Endodermal cell (in vitro differentiated cells): ENCODE results near the gene GJC1. TPM values are rescaled to one million over a fixed set of nuclear protein-coding genes. Genes with fewer than 3 reads are reported as not detected.
"Not testable (repeated sequence)": the region's sequence is repeated elsewhere in the genome, so short reads cannot be mapped to it uniquely, and the experiment has no call there.

ENCODE experiments used
- DNase-seq: peaks from one replicate; pipeline ENCODE4 v3.0.0-alpha.2; 2017
- H3K27ac ChIP-seq: 2 replicates; pipeline ENCODE4 v1.5.1; 2013; ENCODE audit warnings: mild to moderate bottlenecking, low read depth, low read length, moderate library complexity
- H3K27me3 ChIP-seq: 2 replicates; pipeline ENCODE4 v1.6.1; 2013; ENCODE audit warnings: mild to moderate bottlenecking, low read length, moderate library complexity; ENCODE audit not compliant: insufficient read depth, control insufficient read depth, poor library complexity, severe bottlenecking
- H3K36me3 ChIP-seq: 2 replicates; pipeline ENCODE4 v1.7.0; 2013; ENCODE audit warnings: mild to moderate bottlenecking, low read length, moderate library complexity; ENCODE audit not compliant: control insufficient read depth, insufficient read depth
- H3K4me1 ChIP-seq: one replicate; pipeline ENCODE4 v1.7.0; 2013; ENCODE audit warnings: low read length; ENCODE audit not compliant: control insufficient read depth, insufficient read depth
- H3K4me3 ChIP-seq: 2 replicates; pipeline ENCODE4 v1.5.1; 2013; ENCODE audit warnings: mild to moderate bottlenecking, low read length, moderate library complexity
- H3K9ac ChIP-seq: 2 replicates; pipeline ENCODE4 v1.6.1; 2013; ENCODE audit warnings: mild to moderate bottlenecking, low read length, moderate library complexity; ENCODE audit not compliant: poor library complexity, severe bottlenecking; ENCODE audit errors: extremely low read depth
- H3K9me3 ChIP-seq: 2 replicates; pipeline ENCODE4 v1.6.1; 2013; ENCODE audit warnings: mild to moderate bottlenecking, low read length, moderate library complexity; ENCODE audit not compliant: control insufficient read depth
- H3K27ac Mint-ChIP-seq: 2 replicates; pipeline ENCODE4 v1.8.0; 2020; ENCODE audit warnings: mixed read lengths
- H3K27me3 Mint-ChIP-seq: 2 replicates; pipeline ENCODE4 v1.8.0; 2021; ENCODE audit warnings: mild to moderate bottlenecking, mixed read lengths; ENCODE audit not compliant: insufficient read depth
- H3K36me3 Mint-ChIP-seq: 2 replicates; pipeline ENCODE4 v1.8.0; 2020; ENCODE audit warnings: low read depth, mixed read lengths
- H3K4me1 Mint-ChIP-seq: 2 replicates; pipeline ENCODE4 v1.8.0; 2020; ENCODE audit warnings: mixed read lengths
- H3K4me3 Mint-ChIP-seq: 2 replicates; pipeline ENCODE4 v1.8.0; 2020; ENCODE audit warnings: mild to moderate bottlenecking, moderate library complexity, mixed read lengths
- H3K9me3 Mint-ChIP-seq: 2 replicates; pipeline ENCODE4 v1.8.0; 2020; ENCODE audit warnings: mild to moderate bottlenecking, mixed read lengths
- WGBS, 2 experiments: methylation state at CpG; one replicate each; pipeline versions ENCODE4 v1.1.5 to v1.1.7; 2013; ENCODE audit warnings: missing lambda C conversion rate in 2 of 2, mixed read lengths in 1 of 2; ENCODE audit not compliant: insufficient coverage in 1 of 2, insufficient read length in 1 of 2; 5-methylcytosine and 5-hydroxymethylcytosine counted together
- total RNA-seq, 2 donors: library from RNA; stranded (reverse); fragmentation: NEBNext Ultra II Directional in 1 of 2; extraction: Animal tissue kit (Norgen Biotek cat#: 25700) in 1 of 2; gene quantifications; 2 replicates in 1 of 2; 3 replicates in 1 of 2; pipeline ENCODE4 v1.2.1, GENCODE V29; 2021
- TF ChIP-seq, protein P1 (sequence below): fragments of 200-600 bp; sonication (generic); conservative IDR thresholded peaks from 2 replicates; pipeline ENCODE4 v1.5.0; 2021; ENCODE audit warnings: antibody characterized with exemption, mild to moderate bottlenecking

The GJC1 gene
- total RNA-seq, 2 donors from 2014 or later: 81.9 to 108 TPM

DNA sequence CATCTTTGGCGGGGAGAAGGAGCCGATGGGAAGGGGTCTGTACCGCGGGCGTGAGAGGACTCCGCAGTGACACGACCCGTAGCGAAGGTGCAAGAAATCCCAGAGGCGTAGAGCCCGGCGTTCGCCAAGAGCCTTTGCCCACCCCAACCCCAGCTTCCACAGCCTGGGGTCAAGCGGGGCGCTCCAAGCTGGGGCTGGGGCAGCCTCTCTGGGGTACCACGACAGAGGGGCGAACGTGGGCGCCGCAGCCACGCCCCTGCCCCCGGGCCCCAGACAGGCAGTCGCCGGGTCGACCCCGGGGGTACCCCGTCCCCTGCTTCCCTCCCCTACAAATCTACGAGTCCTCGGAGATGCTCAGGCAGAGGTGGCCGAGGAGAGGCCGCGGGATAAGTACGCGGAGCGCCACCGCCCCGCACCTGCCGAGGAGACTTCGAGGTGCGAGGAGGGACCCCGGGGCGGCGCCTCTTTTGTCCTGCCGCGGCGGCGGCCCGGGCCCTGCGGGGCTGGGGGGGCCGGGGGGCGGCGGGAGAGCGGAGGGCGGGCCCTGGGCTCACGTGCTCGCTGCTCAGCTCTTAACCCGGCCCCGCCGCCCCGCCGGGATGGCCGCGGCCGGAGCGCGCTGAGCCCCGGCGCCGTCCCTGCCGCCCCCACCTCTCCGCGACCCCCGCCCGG, 71.5 kb downstream of the GJC1 start, which contains the start of gene ADAM11:
Gene ADAM11 (plus strand): TSS at position 575 of the 672 bp plus-strand sequence. CDS start 212 bp downstream, outside the sequence.
- peak within 1 kb of the TSS; percentile 58 for H3K4me3 ChIP-seq
- H3K9me3 ChIP-seq: no peaks in the 10 kb centered on the region
- no peak within 1 kb of the TSS for H3K27ac ChIP-seq
- TF ChIP-seq, protein P1, sequence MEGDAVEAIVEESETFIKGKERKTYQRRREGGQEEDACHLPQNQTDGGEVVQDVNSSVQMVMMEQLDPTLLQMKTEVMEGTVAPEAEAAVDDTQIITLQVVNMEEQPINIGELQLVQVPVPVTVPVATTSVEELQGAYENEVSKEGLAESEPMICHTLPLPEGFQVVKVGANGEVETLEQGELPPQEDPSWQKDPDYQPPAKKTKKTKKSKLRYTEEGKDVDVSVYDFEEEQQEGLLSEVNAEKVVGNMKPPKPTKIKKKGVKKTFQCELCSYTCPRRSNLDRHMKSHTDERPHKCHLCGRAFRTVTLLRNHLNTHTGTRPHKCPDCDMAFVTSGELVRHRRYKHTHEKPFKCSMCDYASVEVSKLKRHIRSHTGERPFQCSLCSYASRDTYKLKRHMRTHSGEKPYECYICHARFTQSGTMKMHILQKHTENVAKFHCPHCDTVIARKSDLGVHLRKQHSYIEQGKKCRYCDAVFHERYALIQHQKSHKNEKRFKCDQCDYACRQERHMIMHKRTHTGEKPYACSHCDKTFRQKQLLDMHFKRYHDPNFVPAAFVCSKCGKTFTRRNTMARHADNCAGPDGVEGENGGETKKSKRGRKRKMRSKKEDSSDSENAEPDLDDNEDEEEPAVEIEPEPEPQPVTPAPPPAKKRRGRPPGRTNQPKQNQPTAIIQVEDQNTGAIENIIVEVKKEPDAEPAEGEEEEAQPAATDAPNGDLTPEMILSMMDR: no peak
- H3K9ac ChIP-seq: no peak within 1 kb of the TSS
- H3K27me3 ChIP-seq: peaks cover 38% of the 10 kb centered on the region
- H3K4me1 ChIP-seq: peaks cover 4% of the 10 kb centered on the region
- Mint-ChIP-seq H3K27me3 (peaks cover 70% of the 10 kb centered on the region), H3K27ac (no peak within 1 kb of the TSS), H3K36me3 (no peaks in the 10 kb centered on the region), H3K4me1 (no peaks in the 10 kb centered on the region), H3K4me3 (peak within 1 kb of the TSS; percentile 34), H3K9me3 (no peaks in the 10 kb centered on the region)
- WGBS, 2 experiments: 0 to 4% methylated on average over 1 to 70 of the region's 74 CpGs
- DNase-seq: peak; percentile 84
- H3K36me3 ChIP-seq: no peaks in the 10 kb centered on the region

DNA sequence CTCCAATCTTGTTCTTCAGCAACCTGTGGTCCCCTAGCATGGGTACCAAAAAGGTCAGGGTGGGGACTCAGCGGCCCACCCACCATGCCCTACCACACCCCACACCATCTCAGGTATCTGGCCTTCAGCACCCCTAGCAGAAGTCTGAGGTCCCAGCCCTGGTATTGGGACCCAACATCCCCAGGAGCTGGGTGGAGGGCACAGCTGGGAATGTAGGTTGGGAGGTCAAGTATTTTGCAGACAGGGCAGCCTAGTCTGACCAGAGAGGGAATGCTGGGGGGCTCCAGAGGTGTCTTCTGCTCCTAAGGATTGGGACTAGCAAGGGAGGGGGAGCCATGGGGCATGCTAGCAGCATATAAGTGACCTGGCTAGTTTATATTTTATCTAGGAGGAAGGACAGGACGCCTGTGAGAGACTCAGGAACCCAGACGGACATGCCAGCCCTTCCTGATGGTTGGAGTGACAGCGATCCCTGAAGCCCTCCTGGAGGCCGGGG, 72.1 kb downstream of the GJC1 start:
- Mint-ChIP-seq H3K27ac (no peak overlapping the region), H3K4me3 (peak overlapping the region; percentile 34), H3K9me3 (no peaks in the 10 kb centered on the region), H3K36me3 (no peaks in the 10 kb centered on the region), H3K27me3 (peaks cover 67% of the 10 kb centered on the region), H3K4me1 (no peaks in the 10 kb centered on the region)
- Histone ChIP-seq H3K36me3 (no peaks in the 10 kb centered on the region), H3K27me3 (peaks cover 38% of the 10 kb centered on the region), H3K4me1 (peaks cover 4% of the 10 kb centered on the region), H3K9ac (no peak overlapping the region), H3K9me3 (no peaks in the 10 kb centered on the region), H3K27ac (no peak overlapping the region), H3K4me3 (no peak overlapping the region)
- WGBS, 2 experiments: 51 to 66% methylated on average over 2 to 5 of the region's 5 CpGs
- TF ChIP-seq, protein P1: no peak
- no peak for DNase-seq

DNA sequence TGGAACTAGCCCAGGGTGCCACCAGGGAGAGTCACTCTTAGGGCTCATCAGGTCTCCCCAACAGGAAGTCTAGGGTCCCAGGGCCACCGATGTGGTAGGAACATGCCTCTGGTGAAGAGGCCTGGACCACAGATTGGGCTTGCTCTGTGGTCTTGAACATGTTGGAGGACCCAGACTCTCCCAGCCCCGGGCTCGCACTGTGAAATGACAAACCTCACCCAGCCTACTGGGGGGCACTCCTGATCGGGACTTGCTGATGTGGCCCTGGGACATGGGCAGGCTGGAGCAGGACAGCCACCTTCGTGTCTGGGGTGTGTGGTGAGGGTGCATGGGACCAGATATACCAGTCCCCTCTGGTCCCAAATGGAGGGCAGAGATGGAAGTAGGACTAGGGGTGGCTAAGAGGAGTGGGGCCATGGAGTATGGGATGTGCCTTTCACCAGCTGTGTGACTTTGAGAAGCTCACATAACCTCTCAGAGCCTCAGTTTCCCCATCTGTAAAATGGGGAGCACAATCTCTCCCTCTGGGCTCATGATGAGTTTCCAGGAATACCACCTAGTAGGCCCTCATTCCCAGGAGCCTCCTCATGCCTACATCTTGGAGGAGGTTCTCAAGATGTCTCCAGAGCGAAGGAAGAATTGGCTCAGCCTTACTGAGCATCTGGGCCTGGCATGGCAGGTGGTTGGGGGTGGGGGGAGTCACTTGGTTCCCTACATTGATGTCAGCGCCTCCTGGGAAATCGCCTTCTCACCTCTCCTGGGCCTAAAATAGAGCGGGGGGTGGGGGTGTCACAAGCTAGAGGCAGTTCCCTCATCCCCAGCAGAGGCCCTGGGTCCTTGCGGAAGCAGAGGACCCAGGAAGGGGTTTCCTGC, 72.8 kb downstream of the GJC1 start:
- DNase-seq: peak; percentile 51
- TF ChIP-seq, protein P1: no peak
- H3K27me3 ChIP-seq: peaks cover 38% of the 10 kb centered on the region
- Mint-ChIP-seq H3K36me3 (no peaks in the 10 kb centered on the region), H3K4me3 (no peak overlapping the region), H3K9me3 (no peaks in the 10 kb centered on the region), H3K4me1 (no peaks in the 10 kb centered on the region), H3K27ac (no peak overlapping the region), H3K27me3 (peaks cover 61% of the 10 kb centered on the region)
- 87 to 90% methylated on average over 3 to 10 of the region's 10 CpGs for WGBS, 2 experiments
- no peak overlapping the region for H3K27ac ChIP-seq
- H3K9ac ChIP-seq: no peak overlapping the region
- H3K4me1 ChIP-seq: peaks cover 4% of the 10 kb centered on the region
- no peak overlapping the region for H3K4me3 ChIP-seq
- H3K36me3 ChIP-seq: no peaks in the 10 kb centered on the region
- no peaks in the 10 kb centered on the region for H3K9me3 ChIP-seq

DNA sequence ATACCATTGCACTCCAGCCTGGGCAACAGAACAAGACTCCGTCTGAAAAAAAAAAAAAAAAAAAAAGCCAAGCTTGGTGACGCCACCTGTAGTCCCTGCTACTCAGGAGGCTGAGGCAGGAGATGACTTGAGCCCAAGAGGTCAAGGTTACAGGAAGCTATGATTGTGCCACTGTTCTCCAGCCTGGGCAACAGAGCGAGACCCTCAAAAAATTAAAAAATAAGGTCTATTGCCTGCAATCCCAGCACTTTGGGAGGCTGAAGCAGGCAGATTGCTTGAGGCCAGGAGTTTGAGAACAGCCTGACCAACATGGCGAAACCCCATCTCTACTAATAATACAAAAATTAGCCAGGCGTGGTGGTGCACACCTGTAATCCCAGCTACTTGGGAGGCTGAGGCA, 74.9 kb downstream of the GJC1 start:
- peaks cover 41% of the 10 kb centered on the region for H3K27me3 Mint-ChIP-seq
- WGBS, 2 experiments: 93% methylated on average over 2 to 5 of the region's 5 CpGs

More for the DNA sequence above, 74.9 kb downstream of the GJC1 start:
- H3K27me3 ChIP-seq: peaks cover 30% of the 10 kb centered on the region
- not testable (repeated sequence) for H3K27ac Mint-ChIP-seq, H3K4me1 ChIP-seq, H3K4me3 ChIP-seq, H3K4me3 Mint-ChIP-seq, DNase-seq, H3K9ac ChIP-seq, H3K4me1 Mint-ChIP-seq, H3K27ac ChIP-seq, H3K36me3 ChIP-seq, H3K9me3 ChIP-seq, H3K9me3 Mint-ChIP-seq
- H3K36me3 Mint-ChIP-seq: peaks cover 19% of the 10 kb centered on the region
